Lung (tissue), 12 donors: Measurements from ENCODE around the gene FKBP14. TPM values are rescaled to one million over a fixed set of nuclear protein-coding genes. Genes with fewer than 3 reads are reported as not detected.

ENCODE experiments used
- ATAC-seq: fragments of 200-7000 bp; cut with Tn5 transposase; one replicate; pipeline ENCODE4 v1.9.1; 2020; ENCODE audit warnings: moderate number of reproducible peaks; ENCODE audit not compliant: insufficient read depth, low FRiP score
- DNase-seq, 3 donors: peaks; one replicate each; pipeline ENCODE4 v3.0.0-alpha.2; 2013 to 2017
- H3K27ac ChIP-seq, 2 donors: one replicate each; pipeline ENCODE4 v1.5.1; 2013; ENCODE audit warnings: mild to moderate bottlenecking in 2 of 2, moderate library complexity in 2 of 2, control low read depth in 1 of 2, inconsistent platforms in 1 of 2, low read depth in 1 of 2, low read length in 1 of 2
- H3K27me3 ChIP-seq, 3 donors: one replicate each; pipeline ENCODE4 v1.5.1; 2013; ENCODE audit warnings: low read length in 2 of 3; ENCODE audit not compliant: control insufficient read depth in 3 of 3, insufficient read depth in 3 of 3
- H3K36me3 ChIP-seq, 4 donors: one replicate each; pipeline ENCODE4 v1.5.1; 2013; ENCODE audit warnings: low read length in 4 of 4, mild to moderate bottlenecking in 1 of 4, moderate library complexity in 1 of 4; ENCODE audit not compliant: control insufficient read depth in 4 of 4, insufficient read depth in 4 of 4
- H3K4me1 ChIP-seq, 5 donors: one replicate each; pipeline ENCODE4 v1.5.1; 2013; ENCODE audit warnings: low read length in 5 of 5, mild to moderate bottlenecking in 2 of 5, moderate library complexity in 1 of 5; ENCODE audit not compliant: control insufficient read depth in 5 of 5, insufficient read depth in 5 of 5
- H3K4me3 ChIP-seq: one replicate; pipeline ENCODE4 v1.5.1; 2013; ENCODE audit warnings: mild to moderate bottlenecking, control low read depth, moderate library complexity
- H3K9ac ChIP-seq, 2 donors: one replicate each; pipeline ENCODE4 v1.5.1; 2013; ENCODE audit warnings: low read length in 2 of 2, control low read depth in 1 of 2; ENCODE audit not compliant: insufficient read depth in 1 of 2
- H3K9me3 ChIP-seq, 4 donors: one replicate each; pipeline ENCODE4 v1.5.1; 2013; ENCODE audit warnings: low read length in 3 of 4, mild to moderate bottlenecking in 1 of 4, moderate library complexity in 1 of 4; ENCODE audit not compliant: control insufficient read depth in 4 of 4, insufficient read depth in 3 of 4
- CTCF ChIP-seq: IDR thresholded peaks from 2 replicates; pipeline ENCODE4 v1.5.1; 2012; ENCODE audit warnings: mild to moderate bottlenecking; ENCODE audit errors: control extremely low read depth, extremely low read depth
- WGBS, 2 donors: extraction: QIAGEN DNeasy Blood & Tissue Kit; methylation state at CpG; one replicate each; pipeline ENCODE4 v1.1.7; 2013; 5-methylcytosine and 5-hydroxymethylcytosine counted together
- polyA plus RNA-seq, 2 donors: library from polyadenylated mRNA; stranded (reverse); fragments of 200-250 nt; gene quantifications; one replicate each; pipeline ENCODE4 v1.2.1, GENCODE V29; 2013
- total RNA-seq, 2 donors: library from RNA; depleted of rRNA in 1 of 2; stranded (reverse); fragments of >200 nt in 1 of 2; gene quantifications; one replicate each; pipeline ENCODE4 v1.2.1, GENCODE V29; 2014 to 2021
- donor health status: control.
- donor health status: control.
- donor health status: Bipolar disorder and iron deficiency.
- donor health status: healthy.
- donor health status: DM: yes; HTN: yes; CAD: no.

The FKBP14 gene
- total and polyA plus RNA-seq, 4 donors, result 2.6 to 21.5 (median 11.9) TPM

GRCh38 chr7:30023524-30023923 is 3.0 kb downstream of the FKBP14 start:
- no peak for ATAC-seq
- Histone ChIP-seq H3K9me3 (no peaks in the 10 kb centered on the region), H3K27ac (no peak overlapping the region), H3K36me3 (peaks cover 0 to 3% (median 0%) of the 10 kb centered on the region in 4 donors), H3K4me3 (no peak overlapping the region), H3K9ac (no peak overlapping the region), H3K4me1 (peaks cover 0 to 27% (median 7%) of the 10 kb centered on the region in 5 donors), H3K27me3 (no peaks in the 10 kb centered on the region)
- DNase-seq, result no peak
- WGBS, 2 donors, result 97% methylated on average over 6 of the region's 6 CpGs
- no peak for TF ChIP-seq CTCF

- no peak for ATAC-seq
- H3K4me1 ChIP-seq, result peaks cover 0 to 30% (median 7%) of the 10 kb centered on the region in 5 donors
- TF ChIP-seq CTCF, result no peak
Measured at GRCh38 chr7:30022991-30023390, 3.5 kb downstream of the FKBP14 start.

GRCh38 chr7:30020535-30020934 is 6.0 kb downstream of the FKBP14 start:
- ATAC-seq, result no peak
- no peak for TF ChIP-seq CTCF

More at GRCh38 chr7:30022991-30023390, 3.5 kb downstream of the FKBP14 start:
- Histone ChIP-seq H3K9ac (no peak overlapping the region), H3K4me3 (no peak overlapping the region), H3K36me3 (peaks cover 0 to 3% (median under 1%) of the 10 kb centered on the region in 4 donors), H3K27ac (no peak overlapping the region), H3K9me3 (no peaks in the 10 kb centered on the region), H3K27me3 (no peaks in the 10 kb centered on the region)
- no peak for DNase-seq

GRCh38 chr7:30019960-30020359 is 6.5 kb downstream of the FKBP14 start:
- no peak for ATAC-seq
- no peaks in the 10 kb centered on the region for H3K27me3 ChIP-seq
- H3K4me3 ChIP-seq, result no peak overlapping the region
- DNase-seq, result no peak
- H3K27ac ChIP-seq, result no peak overlapping the region
- peaks cover 0 to 10% (median 2%) of the 10 kb centered on the region in 4 donors for H3K36me3 ChIP-seq
- peaks cover 0 to 11% (median 3%) of the 10 kb centered on the region in 5 donors for H3K4me1 ChIP-seq
- WGBS, 2 donors, result 94 to 99% methylated on average over 1 of the region's 1 CpG
- no peak overlapping the region for H3K9ac ChIP-seq
- H3K9me3 ChIP-seq, result no peaks in the 10 kb centered on the region
- no peak for TF ChIP-seq CTCF

More at GRCh38 chr7:30020535-30020934, 6.0 kb downstream of the FKBP14 start:
- 35 to 41% methylated on average over 1 of the region's 1 CpG for WGBS, 2 donors
- H3K4me1 ChIP-seq, result peaks cover 0 to 17% (median 6%) of the 10 kb centered on the region in 5 donors
- H3K4me3 ChIP-seq, result no peak overlapping the region
- H3K36me3 ChIP-seq, result peaks cover 0 to 7% (median 2%) of the 10 kb centered on the region in 4 donors
- DNase-seq, result no peak
- no peak overlapping the region for H3K9ac ChIP-seq
- H3K9me3 ChIP-seq, result no peaks in the 10 kb centered on the region
- H3K27me3 ChIP-seq, result no peaks in the 10 kb centered on the region
- no peak overlapping the region for H3K27ac ChIP-seq
